Measurements from ENCODE around the gene DYNC1I1.

DYNC1I1 gene

DNA sequence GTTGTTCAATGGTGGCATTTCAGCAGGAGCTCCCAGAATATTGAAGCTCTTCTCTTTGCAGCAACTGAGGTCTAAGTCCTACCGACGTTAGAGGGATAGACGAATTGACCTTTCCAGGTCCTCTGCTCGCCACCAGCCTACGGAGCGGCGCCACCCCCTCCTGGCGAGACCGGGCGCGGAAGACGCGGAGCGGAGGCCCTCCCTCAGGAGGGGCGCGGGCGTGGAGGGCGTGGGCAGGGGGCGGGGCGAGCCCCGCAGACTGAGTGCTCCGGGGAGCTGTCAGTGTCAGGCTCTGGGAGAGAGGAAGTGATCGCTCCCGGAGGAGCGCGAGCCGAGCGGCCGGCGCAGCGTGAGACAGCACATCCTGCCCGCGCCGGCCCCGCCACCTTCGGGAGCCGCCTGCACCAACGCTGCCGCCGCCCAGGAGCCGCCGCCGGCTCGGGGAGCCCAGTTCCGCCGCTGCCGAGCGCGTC is at the start of gene DYNC1I1:
Gene DYNC1I1, plus strand, starts transcription at position 257 of the 473 bp plus-strand sequence. CDS start 32,176 bp downstream, outside the sequence.
- peak; percentile 14 for DNase-seq

DNA sequence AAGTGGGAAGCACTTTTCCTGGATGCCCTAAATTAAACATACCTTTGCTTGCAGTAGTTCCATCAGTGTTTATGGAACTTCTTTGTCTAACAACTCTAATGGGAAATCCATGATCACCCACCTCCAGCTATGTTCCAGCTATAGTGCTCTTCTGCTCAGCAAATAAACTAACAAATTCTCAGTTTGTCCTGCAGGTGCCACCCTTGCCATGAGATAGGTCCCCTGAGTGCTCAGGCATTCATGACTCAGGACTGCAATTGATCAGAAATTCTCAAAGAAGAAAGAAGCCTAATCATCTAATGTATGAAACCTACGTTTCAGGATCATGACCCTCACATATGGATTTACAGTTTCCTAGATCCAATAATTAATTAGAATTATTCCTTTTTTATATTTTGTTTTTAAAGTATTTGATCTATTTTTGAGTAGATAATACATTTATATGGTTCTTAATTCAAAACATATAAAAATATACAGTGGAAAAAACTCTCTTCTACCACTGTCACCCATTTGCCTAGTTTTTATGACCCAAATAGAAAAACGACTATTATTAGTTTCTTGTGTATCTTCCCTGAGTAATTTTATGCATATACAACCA is 48.7 kb upstream of the DYNC1I1 start:
- no peak for DNase-seq

DNA sequence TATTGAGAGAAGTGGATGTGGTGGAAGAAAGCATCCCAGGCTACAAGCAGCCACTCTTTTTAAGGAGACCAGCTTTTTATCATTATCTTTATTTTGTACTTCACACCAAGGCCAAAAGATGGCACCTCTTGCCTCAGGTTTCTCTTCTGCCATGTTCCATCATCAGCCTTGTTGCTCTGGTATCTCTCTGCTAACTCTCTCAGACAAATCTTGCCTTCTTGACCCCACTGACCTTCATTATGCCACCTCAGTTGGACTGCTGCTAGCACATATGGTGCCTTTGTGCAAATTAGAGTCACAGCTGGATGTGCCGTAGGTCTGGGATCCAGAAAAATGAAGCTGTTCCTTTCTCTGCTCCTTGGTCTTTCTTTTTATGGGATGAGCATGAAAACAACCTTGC is 47.1 kb upstream of the DYNC1I1 start:
- no peak for DNase-seq

DNA sequence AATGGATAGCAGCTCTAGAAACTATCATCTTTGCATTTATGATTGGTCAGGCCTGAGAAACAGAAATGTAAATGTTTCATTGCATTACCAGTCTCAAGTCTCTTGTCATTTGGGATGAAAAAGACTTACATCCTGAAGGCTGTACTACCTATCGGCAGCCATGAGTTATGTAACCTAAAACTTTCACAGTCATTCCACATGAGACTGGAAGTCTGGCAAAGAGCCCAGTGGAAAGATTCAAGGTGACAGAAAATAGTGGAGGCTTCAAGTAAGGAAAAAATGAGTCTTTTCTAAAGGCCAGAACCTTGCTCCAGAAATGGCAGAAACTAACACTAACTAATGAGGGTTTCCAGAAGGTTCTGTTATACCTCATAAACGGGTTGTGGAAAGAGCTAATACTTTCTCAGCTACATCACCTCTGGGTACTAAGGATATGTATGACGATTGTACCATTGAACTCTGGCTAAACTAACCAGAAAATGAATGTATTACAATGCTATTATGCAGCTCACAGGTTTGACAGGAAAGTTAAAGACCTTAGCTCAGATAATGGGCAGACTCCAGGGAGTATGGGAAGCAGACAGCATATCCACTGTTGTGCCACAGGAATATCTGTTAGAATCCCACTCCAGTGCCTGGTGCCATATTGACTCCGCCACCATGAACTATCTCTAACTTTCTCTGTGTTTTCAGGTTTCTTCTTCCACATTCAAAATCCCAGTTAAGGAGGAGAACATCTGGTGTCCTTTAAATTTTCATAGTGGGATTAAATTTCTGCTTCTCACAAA is 41.7 kb upstream of the DYNC1I1 start:
- no peak for DNase-seq

DNA sequence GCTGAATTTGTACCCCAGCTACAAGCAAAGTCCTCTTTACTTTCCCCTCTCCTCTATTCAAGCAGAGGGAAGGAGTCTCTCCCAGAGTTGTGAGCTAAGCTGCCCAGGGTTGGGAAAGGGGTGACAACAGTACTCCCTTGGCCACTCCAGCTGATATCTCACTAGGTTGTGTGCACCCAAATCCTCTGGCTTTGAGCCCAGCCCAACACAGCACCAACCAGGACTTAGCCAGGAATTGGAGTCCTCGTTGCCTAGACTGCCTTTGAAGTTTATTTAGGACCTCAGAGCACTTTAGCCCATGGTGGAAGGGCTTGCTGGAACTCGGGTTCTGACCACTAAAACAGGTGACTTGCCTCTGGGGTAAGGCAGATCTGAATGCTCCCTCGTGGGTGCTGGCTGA is 35.7 kb upstream of the DYNC1I1 start:
- DNase-seq, result no peak

DNA sequence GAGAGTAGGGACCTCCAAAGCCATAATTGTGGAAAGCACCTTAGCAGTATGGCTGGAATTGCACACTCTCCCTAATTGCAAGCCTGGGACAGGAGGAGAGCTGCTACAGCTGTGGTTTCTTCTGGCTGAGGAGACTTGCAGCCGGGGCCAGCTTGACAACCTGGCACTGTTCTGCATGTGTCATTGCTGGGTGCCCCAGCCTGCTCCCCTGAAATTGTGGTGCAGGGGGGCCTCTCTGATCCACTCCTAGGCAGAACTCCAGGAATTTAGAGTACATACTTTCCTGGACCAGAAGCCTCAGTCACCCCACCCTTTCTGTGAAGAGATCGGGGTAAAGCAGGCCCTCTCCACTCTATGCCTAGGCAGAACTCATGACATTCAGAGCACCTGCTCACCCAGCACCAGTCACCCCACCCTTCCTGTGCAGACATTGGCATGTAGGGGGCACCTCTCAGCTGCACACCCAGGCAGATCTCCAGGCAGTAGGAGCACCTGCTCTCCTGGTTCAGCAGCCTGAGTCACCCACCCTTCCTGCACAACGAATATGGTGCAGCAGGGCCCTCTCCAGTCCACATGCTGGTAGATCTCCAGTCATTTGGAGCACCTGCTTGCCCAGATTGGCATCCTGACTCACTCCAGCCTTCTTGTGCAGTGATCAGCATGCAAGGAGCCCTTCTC is 34.4 kb upstream of the DYNC1I1 start:
- no peak for DNase-seq

DNA sequence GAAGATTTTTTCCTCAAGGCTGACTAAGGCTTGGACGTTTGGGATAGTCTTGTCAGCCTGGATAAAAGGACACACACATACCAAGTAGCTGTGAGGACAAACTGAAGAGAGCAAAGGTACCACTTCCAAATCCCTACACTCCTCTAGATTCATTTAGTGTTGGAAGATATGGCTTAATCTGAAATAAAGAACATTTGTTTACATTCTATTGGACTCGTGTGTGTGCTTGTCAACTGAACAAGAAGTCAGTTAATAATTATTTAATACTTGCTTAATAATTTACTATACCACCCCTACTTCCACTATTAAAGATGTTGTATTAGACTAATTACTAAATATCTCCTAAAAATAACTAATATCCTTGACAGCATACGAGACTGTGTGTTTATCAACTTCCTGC is 23.3 kb upstream of the DYNC1I1 start:
- DNase-seq, result no peak

DNA sequence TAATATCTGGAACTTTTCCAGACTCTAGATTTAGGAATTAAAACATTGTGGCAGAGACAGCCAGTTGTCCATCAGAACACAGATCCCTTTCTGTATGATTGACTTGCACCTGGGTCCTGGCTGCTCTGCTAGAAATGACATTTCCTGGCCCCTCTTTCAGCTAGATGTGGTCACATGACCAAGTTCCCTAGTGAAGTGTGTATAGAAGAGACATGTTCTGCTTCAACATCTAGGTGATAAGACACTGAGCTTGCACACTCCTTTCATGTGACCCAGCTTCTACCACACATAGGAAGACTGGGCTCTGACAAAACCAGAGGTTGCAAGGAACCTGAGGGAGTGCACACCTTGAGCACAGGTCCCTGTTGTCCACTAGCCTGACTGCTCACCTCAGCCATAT is 22.8 kb upstream of the DYNC1I1 start:
- DNase-seq, result no peak

DNA sequence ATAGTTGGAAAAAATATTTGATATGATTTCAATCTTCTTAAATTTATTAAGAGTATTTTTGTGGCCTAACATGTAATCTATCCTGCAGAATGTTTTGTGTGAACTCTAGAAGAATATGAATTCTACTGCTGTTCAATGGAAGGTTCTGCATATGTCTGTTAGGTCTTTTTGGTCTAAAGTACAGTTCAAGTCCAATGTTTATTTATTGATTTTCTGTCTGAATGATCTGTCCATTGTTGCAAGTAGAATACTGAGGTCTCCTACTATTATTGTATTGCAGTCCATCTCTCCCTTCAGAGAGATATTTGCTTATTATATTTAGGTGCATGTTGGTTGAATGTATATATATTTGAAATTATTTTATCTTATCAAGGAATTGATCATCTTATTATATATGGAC is 18.9 kb upstream of the DYNC1I1 start:
- no peak for DNase-seq

DNA sequence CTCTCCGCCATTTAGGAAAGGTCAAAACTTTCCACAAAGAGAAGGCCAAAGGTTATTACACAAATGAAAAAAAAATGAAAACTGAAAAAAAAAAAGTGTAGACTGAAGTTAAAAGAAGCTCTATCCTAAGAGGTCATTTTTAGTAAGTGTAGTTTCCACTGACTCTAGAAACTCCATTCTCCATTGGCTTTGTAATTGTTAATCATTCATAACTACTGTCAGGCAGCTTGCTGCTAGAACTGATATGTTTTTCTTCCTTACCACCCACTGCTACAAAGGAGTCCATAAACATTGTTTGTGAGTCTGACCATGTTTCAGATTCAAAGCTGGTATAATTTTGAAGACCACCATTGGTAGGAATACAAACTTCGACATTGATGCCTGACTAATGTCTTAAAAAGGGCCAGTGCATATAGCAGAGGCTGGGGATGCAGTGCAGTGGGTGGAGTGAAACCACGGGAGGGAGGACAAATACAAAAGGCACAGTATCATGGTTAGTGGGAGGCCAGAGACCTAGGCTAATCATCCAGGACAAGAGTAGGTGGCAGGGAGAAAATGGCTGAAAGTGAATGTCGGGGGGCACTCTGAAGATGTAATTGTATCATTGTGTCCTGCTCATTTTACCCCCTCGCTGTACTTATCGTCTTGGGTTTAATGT is 16.9 kb upstream of the DYNC1I1 start:
- no peak for DNase-seq

DNA sequence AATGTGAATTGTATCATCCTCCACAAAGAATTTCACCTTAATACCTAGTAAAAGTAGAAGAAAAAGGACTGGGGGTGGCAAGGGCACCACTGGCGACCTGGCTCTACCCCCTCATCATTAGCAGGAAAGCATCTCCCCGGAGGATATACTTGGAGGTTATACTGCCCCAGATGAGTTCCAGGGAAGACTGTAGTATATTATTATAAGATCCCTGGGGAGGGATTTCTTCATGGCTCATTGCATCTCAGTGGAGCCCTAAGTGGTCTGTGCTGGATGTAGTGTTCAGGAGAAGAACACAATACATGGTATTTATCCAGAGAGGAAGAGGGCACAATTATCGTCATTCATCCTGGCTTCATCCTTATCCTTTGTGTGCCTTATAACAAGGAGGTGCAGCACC is 14.2 kb upstream of the DYNC1I1 start:
- no peak for DNase-seq

DNA sequence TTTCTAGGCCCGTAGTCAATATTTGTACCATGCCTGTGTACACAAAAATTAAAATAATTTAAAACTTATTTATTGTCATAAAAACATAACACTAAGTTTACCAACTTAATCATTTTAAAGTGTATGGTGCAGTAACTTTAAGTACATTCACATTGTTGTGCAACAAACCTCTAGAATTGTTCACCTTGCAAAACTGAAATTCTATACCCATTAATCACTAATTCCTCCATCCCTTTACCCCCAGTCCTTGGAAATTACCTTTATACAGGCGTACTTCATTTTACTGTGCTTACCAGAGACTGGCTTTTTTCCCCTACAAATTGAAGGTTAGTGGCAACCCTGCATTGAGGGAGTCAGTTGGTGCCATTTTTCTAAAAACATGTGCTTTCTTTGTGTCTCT is 6.3 kb upstream of the DYNC1I1 start:
- no peak for DNase-seq

DNA sequence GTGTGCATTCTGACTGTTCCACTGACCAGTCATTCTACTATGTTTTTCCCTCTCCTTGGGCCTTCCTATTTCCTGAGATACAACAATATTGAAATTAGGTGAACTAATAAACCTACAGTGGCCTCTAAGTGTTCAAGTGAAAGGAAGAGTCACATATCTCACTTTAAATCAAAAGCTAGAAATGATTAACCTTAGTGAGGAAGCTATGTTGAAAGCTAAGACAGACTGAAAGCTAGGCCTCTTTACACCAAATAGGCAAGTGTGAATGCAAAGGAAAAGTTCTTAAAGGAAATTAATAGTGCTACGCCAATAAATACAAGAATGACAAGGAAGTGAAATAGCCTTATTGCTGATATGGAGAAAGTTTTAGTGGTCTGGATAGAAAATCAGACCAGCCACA is 5.7 kb upstream of the DYNC1I1 start:
- no peak for DNase-seq

DNA sequence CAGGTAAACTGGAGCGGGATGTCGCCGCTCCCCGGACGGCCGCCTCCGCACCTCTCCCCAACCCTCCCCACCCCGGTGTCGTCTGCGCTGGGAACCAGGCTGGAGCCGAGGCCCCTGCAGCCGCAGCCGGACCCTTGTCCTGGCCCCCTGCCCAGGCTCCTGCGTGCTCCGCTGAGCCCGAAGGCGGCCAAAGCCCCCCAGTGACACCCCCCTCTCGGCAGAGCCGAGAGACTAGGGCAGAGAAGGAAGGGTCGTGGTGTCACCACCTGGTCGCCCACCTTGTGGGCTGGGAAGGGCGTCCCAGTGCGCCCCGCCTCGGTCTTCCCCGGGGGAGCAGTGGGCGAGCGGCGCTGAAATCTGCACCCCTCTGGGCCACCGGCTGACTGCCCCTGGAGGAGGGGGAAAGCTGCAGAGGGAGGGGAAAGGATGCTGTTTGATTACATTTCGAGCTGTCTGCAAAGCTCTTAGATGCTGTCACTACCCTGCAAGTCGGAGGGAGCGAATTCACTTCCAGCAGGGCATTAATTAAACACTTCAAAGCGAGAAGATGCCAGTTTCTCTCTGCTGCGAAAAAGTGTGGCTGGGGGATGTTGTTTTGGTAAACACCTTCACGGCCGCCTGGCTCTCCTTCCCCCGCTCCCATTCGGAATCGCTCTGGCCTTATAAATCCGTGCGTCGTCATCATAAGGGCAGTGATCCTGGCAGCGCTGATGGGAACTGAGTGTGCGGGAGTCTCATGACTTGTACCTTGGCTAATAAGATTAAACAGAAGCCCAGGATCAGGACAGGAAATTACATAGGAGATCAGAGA is 622 bp downstream of the DYNC1I1 start:
- no peak for DNase-seq

DNA sequence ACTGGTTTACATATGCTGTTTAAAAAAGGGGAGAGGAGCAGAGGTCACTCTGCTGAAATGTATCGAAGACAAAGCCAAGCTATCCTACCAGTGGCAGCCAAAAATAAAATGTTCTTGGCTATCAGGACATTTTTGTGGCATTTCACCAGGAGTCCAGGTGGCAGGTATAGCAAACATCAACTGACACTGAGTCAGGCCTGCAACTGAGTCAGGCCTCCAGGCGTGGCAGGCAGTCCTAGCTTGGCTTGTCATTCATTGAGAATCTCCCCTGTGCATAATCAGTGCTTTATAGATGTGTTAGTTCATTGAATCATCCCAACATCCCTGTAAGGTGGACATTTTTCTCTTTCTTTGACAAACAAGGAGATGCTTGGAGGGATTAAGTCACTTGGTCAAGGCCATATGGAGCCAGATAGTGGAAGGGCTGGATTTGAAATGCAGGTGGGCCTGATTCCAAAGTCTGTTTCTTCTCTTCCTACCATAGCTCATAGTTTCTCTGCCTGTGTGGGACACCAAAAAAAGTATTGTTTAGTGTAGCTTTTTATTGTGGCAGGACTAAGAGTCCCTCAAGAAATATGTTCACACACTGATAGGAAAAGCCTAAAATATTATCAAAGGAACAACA is 4.3 kb downstream of the DYNC1I1 start:
- no peak for DNase-seq

DNA sequence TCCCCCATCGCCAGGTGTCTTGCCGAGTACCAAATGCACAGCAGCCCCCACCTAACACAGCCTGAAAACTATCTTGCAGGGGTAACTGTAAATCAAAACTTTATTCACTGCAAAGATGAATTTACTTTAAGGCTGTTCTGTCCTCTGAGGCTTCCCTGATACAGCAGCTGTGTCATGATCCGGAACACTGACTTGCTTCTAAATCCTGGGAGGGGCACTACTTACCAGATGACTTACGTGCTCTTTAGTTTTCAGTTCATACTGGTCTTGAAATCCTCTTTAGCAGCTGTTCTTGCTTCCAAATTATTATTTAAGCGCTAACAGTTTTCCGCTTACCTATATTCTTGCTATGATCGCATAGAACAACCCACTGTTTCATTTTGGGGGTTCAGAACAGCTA is 4.9 kb downstream of the DYNC1I1 start:
- no peak for DNase-seq

DNA sequence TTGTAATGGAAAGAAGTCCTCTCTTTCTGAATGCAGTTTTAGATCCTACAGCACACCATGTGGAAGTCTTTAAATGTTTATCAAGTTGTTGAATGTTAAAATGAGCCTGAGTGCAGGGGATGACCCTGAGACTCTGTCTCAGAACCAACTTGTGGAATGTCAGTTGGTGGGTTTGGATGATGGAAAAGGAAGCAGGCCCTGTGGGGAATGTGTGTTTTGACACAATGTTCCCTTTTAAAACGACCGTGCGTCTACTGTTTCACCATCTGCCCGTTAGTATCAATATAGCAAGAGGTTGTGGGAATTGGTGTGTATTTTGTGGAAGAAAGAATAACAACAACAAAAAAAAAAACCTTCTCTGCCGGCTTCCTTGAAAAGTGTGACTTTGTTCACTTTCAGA is 8.3 kb downstream of the DYNC1I1 start:
- DNase-seq, result no peak

DNA sequence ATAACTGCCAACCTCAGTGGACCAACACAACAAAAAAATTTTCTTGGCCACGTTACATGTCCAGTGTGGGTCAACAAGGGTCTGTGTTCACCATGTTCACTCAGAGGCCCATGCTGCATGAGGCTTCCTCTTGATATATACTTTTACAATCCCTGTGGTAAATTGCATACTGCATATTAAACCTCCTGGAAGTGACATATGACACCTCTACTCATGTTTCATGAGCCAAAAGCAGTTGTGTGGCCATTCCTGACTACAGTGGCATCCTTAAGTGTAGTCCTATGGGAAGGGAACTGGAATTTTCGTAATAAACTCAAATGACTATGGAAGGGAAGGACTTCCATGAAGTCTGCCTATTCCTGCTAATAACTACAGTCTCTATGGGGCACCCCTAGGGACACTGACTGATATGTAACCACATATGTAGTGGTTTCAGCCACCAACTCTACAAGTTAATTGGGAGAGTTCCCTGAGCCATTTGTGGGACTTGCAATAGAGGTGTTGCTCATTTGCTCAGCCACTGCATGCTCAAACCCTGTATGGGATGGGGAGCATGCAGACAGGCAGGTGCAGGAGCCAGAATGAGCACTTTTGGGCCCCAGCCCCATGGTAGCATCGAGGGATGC is 9.7 kb downstream of the DYNC1I1 start:
- no peak for DNase-seq

DNA sequence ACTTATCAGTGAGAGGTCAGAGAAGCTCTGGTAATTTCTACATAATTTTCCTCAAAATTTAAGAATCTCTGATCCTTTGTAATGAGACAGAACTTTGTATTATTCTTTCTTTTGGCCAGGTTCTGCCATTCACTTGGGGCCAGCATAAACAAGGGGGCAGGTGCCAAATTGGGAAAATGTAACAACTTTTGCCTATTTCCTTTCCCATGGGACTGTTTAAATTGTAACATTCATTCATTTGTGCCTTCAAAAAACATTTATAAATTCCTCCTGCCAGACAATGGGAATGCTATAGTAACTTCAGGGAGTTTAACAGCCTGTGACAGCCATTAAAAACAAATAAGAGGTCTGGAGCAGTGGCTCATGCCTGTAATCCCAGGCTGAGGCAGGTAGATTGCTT is 12.4 kb downstream of the DYNC1I1 start:
- no peak for DNase-seq

DNA sequence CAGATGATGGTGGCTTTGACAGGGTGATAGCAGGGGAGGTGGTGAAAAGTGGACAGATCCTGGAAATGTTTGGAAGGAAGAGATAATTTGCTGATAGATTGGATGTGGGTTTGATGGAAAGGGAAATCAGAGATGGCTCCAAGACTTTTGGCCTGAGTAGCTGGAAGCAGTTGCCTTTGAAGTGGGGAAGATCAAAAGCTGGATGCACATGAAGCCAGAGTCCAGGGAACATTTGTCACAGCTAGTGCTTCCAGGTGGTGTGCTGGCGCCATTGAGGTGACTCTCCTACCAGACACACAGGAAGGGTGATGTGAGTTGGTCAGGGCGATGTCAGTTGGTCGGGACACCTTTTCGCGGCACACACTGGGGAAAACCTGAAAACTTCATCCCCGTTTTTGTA is 15.9 kb downstream of the DYNC1I1 start:
- DNase-seq, result no peak

DNA sequence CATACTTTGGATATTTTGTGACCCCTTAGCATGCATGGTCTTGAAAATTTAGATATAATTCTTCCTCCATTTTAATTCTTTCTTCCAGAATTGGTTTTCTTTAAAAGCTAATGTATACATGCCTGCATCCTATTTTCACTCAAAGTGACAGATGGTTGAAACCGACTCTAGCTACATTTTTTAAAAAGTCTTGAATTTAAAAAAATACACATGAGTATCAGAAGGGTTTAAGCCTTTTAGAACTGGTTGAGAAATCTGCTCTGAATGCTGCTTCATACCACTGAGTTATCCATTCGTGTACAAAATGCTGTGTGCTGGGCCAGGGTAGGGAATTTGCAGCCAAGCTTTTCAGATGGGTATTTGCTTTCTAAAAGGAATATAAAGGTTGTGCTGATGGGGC is 16.5 kb downstream of the DYNC1I1 start:
- no peak for DNase-seq

DNA sequence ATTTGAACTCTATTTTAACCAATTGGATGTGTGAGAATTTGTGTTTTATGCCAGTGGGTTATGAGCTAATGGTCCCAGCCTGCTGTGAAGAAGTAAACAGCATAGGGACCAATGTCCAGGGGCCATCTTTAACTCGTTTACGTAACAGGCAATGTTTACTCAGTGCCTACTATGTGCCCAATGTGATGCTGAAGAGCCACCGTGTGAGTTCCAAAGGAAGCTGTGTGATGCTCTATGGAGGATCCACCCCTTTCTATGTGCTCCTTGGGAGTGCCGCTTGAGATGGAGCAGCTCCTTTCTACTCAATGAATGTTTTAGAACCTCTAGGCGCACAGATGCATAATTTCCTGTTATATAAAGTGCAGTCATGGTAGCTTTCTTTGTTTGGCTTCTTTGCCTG is 21.3 kb downstream of the DYNC1I1 start:
- no peak for DNase-seq
